HEK293 (cell line): ENCODE results near the gene SLC8A1.

ENCODE experiments used
- CTCF ChIA-PET: fragments of 350-600 bp; formaldehyde crosslinking; extraction: SDS; loops from one replicate; lab custom pipeline; 2021; ENCODE audit warnings: antibody characterized with exemption; lab: Yijun Ruan, JAX
- POLR2A ChIA-PET: fragments of 300-600 bp; formaldehyde crosslinking; extraction: SDS; loops from one replicate; lab custom pipeline; 2020; ENCODE audit warnings: antibody characterized with exemption, inconsistent platforms; lab: Yijun Ruan, JAX
- H3K27ac ChIP-seq: fragments of 200-500 bp; sonication (Bioruptor generic); 2 replicates; pipeline ENCODE4 v1.5.1; 2014; ENCODE audit warnings: low read depth, low read length, control low read depth, inconsistent platforms; ENCODE audit errors: extremely low read depth
- H3K36me3 ChIP-seq, 2 experiments: fragments of 200-500 bp in 1 of 2; sonication (Bioruptor generic) in 1 of 2; 1 replicate in 1 of 2; 2 replicates in 1 of 2; pipeline ENCODE4 v1.5.1; 2014 to 2017; ENCODE audit warnings: inconsistent platforms in 2 of 2, low read length in 2 of 2; ENCODE audit not compliant: control insufficient read depth in 2 of 2, insufficient read depth in 1 of 2
- H3K4me1 ChIP-seq: fragments of 200-500 bp; sonication (Bioruptor generic); 2 replicates; pipeline ENCODE4 v1.5.1; 2014; ENCODE audit warnings: mild to moderate bottlenecking, low read length, inconsistent platforms; ENCODE audit not compliant: control insufficient read depth, insufficient read depth
- H3K4me3 ChIP-seq: 2 replicates; pipeline ENCODE4 v1.5.1; 2011; ENCODE audit warnings: low read depth, mild to moderate bottlenecking, control low read depth, low read length, moderate library complexity
- H3K9me3 ChIP-seq: fragments of 200-500 bp; sonication (Bioruptor generic); 2 replicates; pipeline ENCODE4 v1.5.1; 2014; ENCODE audit warnings: low read depth, low read length, inconsistent platforms; ENCODE audit not compliant: control insufficient read depth, insufficient read depth
- FEZF1 ChIP-seq: fragments of 450-650 bp; formaldehyde crosslinking; IDR thresholded peaks from 2 replicates; pipeline ENCODE4 v1.5.1; 2016; ENCODE audit warnings: missing biosample characterization, missing genetic modification characterization
- OSR2 ChIP-seq: fragments of 450-650 bp; formaldehyde crosslinking; IDR thresholded peaks from 2 replicates; pipeline ENCODE4 v1.5.1; 2016; ENCODE audit warnings: missing biosample characterization, missing genetic modification characterization
- ZNF114 ChIP-seq: fragments of 450-650 bp; formaldehyde crosslinking; IDR thresholded peaks from 2 replicates; pipeline ENCODE4 v1.5.0; 2017; ENCODE audit warnings: missing biosample characterization, missing genetic modification characterization
- ZNF211 ChIP-seq: fragments of 450-650 bp; formaldehyde crosslinking; IDR thresholded peaks from 2 replicates; pipeline ENCODE4 v1.5.1; 2016; ENCODE audit warnings: low read depth, missing biosample characterization, missing genetic modification characterization
- ZNF311 ChIP-seq: fragments of 450-650 bp; formaldehyde crosslinking; IDR thresholded peaks from 2 replicates; pipeline ENCODE4 v1.5.1; 2017; ENCODE audit warnings: missing biosample characterization, missing genetic modification characterization, borderline replicate concordance
- ZNF514 ChIP-seq: fragments of 450-650 bp; formaldehyde crosslinking; IDR thresholded peaks from 2 replicates; pipeline ENCODE4 v1.5.1; 2016; ENCODE audit warnings: missing biosample characterization, missing genetic modification characterization
- ZNF529 ChIP-seq: fragments of 450-650 bp; formaldehyde crosslinking; IDR thresholded peaks from 2 replicates; pipeline ENCODE4 v1.5.1; 2017; ENCODE audit warnings: missing genetic modification characterization, missing biosample characterization; ENCODE audit not compliant: insufficient replicate concordance
- ZNF596 ChIP-seq: fragments of 450-650 bp; IDR thresholded peaks from 2 replicates; pipeline ENCODE4 v1.5.0; 2018; ENCODE audit warnings: missing biosample characterization, mild to moderate bottlenecking, missing genetic modification characterization, moderate library complexity
- ZNF623 ChIP-seq: fragments of 450-650 bp; formaldehyde crosslinking; IDR thresholded peaks from 2 replicates; pipeline ENCODE4 v1.5.1; 2016; ENCODE audit warnings: missing biosample characterization, missing genetic modification characterization
- ZNF626 ChIP-seq: fragments of 450-650 bp; sonication (Bioruptor Pico); formaldehyde crosslinking; IDR thresholded peaks from 2 replicates; pipeline ENCODE4 v1.5.1; 2018; ENCODE audit warnings: missing biosample characterization, missing genetic modification characterization, inconsistent platforms
- ZNF768 ChIP-seq: fragments of 450-650 bp; formaldehyde crosslinking; IDR thresholded peaks from 2 replicates; pipeline ENCODE4 v1.5.1; 2018; ENCODE audit warnings: missing biosample characterization, mild to moderate bottlenecking, missing genetic modification characterization
- ZNF776 ChIP-seq: fragments of 450-650 bp; formaldehyde crosslinking; IDR thresholded peaks from 2 replicates; pipeline ENCODE4 v1.5.0; 2017; ENCODE audit warnings: missing biosample characterization, missing genetic modification characterization, borderline replicate concordance
- TF ChIP-seq, protein P1 (sequence below): fragments of 450-650 bp; formaldehyde crosslinking; IDR thresholded peaks from 2 replicates; pipeline ENCODE4 v1.5.1; 2016; ENCODE audit warnings: missing biosample characterization, missing genetic modification characterization
- TF ChIP-seq, protein P2 (sequence below): sonication (generic); formaldehyde crosslinking; IDR thresholded peaks from 2 replicates; pipeline ENCODE4 v1.8.1; 2022; ENCODE audit warnings: mild to moderate bottlenecking, moderate library complexity, missing genetic modification reagents
- TF ChIP-seq, protein P3 (sequence below): fragments of 450-650 bp; formaldehyde crosslinking; IDR thresholded peaks from 2 replicates; pipeline ENCODE4 v1.5.1; 2016; ENCODE audit warnings: missing biosample characterization, missing genetic modification characterization
- TF ChIP-seq, protein P4 (sequence below): fragments of 450-650 bp; IDR thresholded peaks from 2 replicates; pipeline ENCODE4 v1.5.1; 2018; ENCODE audit warnings: missing biosample characterization, missing genetic modification characterization
- TF ChIP-seq, protein P5 (sequence below): fragments of 450-650 bp; IDR thresholded peaks from 2 replicates; pipeline ENCODE4 v1.5.1; 2018; ENCODE audit warnings: missing biosample characterization, mild to moderate bottlenecking, missing genetic modification characterization
- TF ChIP-seq, protein P6 (sequence below): fragments of 450-650 bp; formaldehyde crosslinking; IDR thresholded peaks from 2 replicates; pipeline ENCODE4 v1.5.1; 2016; ENCODE audit warnings: missing biosample characterization, missing genetic modification characterization

Gene SLC8A1

DNA sequence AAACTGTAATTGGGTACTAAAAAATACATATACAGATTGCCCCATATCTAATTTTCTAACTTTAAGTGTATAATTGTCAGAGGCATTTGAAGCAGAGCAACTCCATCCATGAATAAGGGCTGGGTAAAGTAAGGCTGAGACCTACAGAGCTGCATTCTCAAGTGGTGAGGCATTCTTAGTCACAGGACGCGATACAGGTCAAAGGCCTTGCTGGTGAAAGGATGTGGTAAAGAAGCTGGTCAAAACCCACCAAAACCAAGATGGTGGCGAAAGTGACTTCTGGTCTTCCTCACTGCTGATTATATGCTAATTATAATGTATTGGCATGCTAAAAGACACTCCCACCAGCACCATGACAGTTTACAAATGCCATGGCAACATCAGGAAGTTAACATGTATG, 50.0 kb downstream of the SLC8A1 start (continued):
- TF ChIP-seq, protein P1, sequence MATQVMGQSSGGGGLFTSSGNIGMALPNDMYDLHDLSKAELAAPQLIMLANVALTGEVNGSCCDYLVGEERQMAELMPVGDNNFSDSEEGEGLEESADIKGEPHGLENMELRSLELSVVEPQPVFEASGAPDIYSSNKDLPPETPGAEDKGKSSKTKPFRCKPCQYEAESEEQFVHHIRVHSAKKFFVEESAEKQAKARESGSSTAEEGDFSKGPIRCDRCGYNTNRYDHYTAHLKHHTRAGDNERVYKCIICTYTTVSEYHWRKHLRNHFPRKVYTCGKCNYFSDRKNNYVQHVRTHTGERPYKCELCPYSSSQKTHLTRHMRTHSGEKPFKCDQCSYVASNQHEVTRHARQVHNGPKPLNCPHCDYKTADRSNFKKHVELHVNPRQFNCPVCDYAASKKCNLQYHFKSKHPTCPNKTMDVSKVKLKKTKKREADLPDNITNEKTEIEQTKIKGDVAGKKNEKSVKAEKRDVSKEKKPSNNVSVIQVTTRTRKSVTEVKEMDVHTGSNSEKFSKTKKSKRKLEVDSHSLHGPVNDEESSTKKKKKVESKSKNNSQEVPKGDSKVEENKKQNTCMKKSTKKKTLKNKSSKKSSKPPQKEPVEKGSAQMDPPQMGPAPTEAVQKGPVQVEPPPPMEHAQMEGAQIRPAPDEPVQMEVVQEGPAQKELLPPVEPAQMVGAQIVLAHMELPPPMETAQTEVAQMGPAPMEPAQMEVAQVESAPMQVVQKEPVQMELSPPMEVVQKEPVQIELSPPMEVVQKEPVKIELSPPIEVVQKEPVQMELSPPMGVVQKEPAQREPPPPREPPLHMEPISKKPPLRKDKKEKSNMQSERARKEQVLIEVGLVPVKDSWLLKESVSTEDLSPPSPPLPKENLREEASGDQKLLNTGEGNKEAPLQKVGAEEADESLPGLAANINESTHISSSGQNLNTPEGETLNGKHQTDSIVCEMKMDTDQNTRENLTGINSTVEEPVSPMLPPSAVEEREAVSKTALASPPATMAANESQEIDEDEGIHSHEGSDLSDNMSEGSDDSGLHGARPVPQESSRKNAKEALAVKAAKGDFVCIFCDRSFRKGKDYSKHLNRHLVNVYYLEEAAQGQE: no peak
- TF ChIP-seq ZNF311 (tag by site-specific recombination): no peak
- TF ChIP-seq, protein P2, sequence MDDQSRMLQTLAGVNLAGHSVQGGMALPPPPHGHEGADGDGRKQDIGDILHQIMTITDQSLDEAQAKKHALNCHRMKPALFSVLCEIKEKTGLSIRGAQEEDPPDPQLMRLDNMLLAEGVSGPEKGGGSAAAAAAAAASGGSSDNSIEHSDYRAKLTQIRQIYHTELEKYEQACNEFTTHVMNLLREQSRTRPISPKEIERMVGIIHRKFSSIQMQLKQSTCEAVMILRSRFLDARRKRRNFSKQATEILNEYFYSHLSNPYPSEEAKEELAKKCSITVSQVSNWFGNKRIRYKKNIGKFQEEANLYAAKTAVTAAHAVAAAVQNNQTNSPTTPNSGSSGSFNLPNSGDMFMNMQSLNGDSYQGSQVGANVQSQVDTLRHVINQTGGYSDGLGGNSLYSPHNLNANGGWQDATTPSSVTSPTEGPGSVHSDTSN (CRISPR knock-in tag): no peak
- TF ChIP-seq ZNF626 (tag by site-specific recombination): no peak
- no peak for TF ChIP-seq ZNF529 (tag by site-specific recombination)
- TF ChIP-seq ZNF776 (tag by site-specific recombination): no peak

DNA sequence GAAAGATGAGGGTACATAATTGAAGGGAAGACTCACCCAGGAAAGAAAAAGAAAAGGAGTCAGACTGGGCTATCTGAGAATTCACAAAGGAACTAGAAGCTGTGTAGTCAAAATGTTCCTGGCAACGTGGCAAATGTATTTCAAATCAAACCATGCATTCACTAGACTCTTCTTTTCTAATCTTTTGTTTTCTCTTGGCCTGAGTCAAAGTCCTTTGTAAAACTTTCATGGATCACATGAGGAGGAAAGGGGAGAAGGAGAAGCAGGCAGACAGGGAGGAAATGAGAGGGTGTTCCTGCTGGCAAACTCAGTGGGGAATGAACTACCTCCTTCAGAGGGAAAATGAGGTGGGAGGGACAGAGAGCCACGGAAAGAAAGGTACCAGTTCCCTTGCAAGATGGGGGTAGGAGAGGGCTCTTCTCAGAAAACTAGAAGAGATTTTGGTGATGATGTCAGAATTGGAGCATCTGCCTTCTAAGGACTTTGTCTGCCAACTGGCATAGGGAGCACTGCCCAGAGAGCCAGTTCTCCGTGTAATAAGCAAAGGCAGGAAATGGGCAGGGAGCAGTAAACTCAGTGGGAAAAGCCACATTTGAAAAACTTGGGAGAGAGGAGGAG, 51.4 kb downstream of the SLC8A1 start:
- no peak overlapping the region for H3K27ac ChIP-seq
- ChIA-PET POLR2A (no interaction called here), CTCF (no interaction called here)
- H3K4me3 ChIP-seq: no peak overlapping the region
- no peaks in the 10 kb centered on the region for H3K9me3 ChIP-seq
- no peaks in the 10 kb centered on the region for H3K4me1 ChIP-seq
- no peak for TF ChIP-seq ZNF514
- TF ChIP-seq, protein P3, sequence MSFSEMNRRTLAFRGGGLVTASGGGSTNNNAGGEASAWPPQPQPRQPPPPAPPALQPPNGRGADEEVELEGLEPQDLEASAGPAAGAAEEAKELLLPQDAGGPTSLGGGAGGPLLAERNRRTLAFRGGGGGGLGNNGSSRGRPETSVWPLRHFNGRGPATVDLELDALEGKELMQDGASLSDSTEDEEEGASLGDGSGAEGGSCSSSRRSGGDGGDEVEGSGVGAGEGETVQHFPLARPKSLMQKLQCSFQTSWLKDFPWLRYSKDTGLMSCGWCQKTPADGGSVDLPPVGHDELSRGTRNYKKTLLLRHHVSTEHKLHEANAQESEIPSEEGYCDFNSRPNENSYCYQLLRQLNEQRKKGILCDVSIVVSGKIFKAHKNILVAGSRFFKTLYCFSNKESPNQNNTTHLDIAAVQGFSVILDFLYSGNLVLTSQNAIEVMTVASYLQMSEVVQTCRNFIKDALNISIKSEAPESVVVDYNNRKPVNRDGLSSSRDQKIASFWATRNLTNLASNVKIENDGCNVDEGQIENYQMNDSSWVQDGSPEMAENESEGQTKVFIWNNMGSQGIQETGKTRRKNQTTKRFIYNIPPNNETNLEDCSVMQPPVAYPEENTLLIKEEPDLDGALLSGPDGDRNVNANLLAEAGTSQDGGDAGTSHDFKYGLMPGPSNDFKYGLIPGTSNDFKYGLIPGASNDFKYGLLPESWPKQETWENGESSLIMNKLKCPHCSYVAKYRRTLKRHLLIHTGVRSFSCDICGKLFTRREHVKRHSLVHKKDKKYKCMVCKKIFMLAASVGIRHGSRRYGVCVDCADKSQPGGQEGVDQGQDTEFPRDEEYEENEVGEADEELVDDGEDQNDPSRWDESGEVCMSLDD (tag by site-specific recombination): no peak
- no peak for TF ChIP-seq FEZF1 (tag by site-specific recombination)
- no peak for TF ChIP-seq ZNF596 (tag by site-specific recombination)
- TF ChIP-seq ZNF768: no peak
- TF ChIP-seq ZNF311 (tag by site-specific recombination): no peak
- no peak for TF ChIP-seq ZNF623 (tag by site-specific recombination)
- TF ChIP-seq, protein P4, sequence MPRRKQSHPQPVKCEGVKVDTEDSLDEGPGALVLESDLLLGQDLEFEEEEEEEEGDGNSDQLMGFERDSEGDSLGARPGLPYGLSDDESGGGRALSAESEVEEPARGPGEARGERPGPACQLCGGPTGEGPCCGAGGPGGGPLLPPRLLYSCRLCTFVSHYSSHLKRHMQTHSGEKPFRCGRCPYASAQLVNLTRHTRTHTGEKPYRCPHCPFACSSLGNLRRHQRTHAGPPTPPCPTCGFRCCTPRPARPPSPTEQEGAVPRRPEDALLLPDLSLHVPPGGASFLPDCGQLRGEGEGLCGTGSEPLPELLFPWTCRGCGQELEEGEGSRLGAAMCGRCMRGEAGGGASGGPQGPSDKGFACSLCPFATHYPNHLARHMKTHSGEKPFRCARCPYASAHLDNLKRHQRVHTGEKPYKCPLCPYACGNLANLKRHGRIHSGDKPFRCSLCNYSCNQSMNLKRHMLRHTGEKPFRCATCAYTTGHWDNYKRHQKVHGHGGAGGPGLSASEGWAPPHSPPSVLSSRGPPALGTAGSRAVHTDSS: no peak
- TF ChIP-seq ZNF114 (tag by site-specific recombination): no peak
- no peaks in the 10 kb centered on the region for H3K36me3 ChIP-seq

DNA sequence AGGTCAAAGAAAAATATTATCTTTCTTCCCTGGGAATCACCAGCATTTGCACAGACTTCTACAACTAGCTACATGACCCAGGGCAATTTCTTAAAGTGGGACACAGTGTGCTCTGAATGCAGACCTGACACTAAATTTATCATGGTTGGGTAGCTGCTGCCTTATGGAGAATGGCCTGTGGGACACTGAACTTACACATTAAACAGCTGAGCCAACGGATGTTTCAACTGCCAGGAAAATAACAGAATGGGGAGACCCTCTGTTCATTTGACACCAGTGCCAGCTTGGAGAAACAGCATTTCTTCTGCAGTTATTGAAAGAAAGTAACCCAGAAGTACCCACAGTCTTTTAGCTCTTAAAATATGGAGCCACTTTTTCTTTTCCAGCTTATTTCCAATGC, 54.1 kb downstream of the SLC8A1 start:
- Histone ChIP-seq H3K27ac (no peak overlapping the region), H3K36me3 (no peaks in the 10 kb centered on the region), H3K4me1 (no peaks in the 10 kb centered on the region), H3K4me3 (no peak overlapping the region), H3K9me3 (no peaks in the 10 kb centered on the region)
- ChIA-PET CTCF (interaction anchor here (1.0 kb wide), 1 partner anchor 153 kb away, joined by 3 read pairs; no protein-coding TSS in a partner anchor), POLR2A (no interaction called here)
- TF ChIP-seq, protein P5, sequence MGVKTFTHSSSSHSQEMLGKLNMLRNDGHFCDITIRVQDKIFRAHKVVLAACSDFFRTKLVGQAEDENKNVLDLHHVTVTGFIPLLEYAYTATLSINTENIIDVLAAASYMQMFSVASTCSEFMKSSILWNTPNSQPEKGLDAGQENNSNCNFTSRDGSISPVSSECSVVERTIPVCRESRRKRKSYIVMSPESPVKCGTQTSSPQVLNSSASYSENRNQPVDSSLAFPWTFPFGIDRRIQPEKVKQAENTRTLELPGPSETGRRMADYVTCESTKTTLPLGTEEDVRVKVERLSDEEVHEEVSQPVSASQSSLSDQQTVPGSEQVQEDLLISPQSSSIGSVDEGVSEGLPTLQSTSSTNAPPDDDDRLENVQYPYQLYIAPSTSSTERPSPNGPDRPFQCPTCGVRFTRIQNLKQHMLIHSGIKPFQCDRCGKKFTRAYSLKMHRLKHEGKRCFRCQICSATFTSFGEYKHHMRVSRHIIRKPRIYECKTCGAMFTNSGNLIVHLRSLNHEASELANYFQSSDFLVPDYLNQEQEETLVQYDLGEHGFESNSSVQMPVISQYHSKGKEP: no peak
- TF ChIP-seq, protein P6, sequence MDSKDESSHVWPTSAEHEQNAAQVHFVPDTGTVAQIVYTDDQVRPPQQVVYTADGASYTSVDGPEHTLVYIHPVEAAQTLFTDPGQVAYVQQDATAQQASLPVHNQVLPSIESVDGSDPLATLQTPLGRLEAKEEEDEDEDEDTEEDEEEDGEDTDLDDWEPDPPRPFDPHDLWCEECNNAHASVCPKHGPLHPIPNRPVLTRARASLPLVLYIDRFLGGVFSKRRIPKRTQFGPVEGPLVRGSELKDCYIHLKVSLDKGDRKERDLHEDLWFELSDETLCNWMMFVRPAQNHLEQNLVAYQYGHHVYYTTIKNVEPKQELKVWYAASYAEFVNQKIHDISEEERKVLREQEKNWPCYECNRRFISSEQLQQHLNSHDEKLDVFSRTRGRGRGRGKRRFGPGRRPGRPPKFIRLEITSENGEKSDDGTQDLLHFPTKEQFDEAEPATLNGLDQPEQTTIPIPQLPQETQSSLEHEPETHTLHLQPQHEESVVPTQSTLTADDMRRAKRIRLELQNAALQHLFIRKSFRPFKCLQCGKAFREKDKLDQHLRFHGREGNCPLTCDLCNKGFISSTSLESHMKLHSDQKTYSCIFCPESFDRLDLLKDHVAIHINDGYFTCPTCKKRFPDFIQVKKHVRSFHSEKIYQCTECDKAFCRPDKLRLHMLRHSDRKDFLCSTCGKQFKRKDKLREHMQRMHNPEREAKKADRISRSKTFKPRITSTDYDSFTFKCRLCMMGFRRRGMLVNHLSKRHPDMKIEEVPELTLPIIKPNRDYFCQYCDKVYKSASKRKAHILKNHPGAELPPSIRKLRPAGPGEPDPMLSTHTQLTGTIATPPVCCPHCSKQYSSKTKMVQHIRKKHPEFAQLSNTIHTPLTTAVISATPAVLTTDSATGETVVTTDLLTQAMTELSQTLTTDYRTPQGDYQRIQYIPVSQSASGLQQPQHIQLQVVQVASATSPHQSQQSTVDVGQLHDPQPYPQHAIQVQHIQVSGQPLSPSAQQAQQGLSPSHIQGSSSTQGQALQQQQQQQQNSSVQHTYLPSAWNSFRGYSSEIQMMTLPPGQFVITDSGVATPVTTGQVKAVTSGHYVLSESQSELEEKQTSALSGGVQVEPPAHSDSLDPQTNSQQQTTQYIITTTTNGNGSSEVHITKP (tag by site-specific recombination): no peak
- TF ChIP-seq FEZF1 (tag by site-specific recombination) (no peak), ZNF211 (tag by site-specific recombination) (no peak), OSR2 (no peak)
